ENCODE results near the gene UBALD1. TPM values are rescaled to one million over a fixed set of nuclear protein-coding genes. Genes with fewer than 3 reads are reported as not detected.
"Not testable (repeated sequence)": the region's sequence is repeated elsewhere in the genome, so short reads cannot be mapped to it uniquely, and the experiment has no call there.

UBALD1 gene
- total RNA-seq, 1 experiment from 2014 or later: 42.1 TPM

DNA sequence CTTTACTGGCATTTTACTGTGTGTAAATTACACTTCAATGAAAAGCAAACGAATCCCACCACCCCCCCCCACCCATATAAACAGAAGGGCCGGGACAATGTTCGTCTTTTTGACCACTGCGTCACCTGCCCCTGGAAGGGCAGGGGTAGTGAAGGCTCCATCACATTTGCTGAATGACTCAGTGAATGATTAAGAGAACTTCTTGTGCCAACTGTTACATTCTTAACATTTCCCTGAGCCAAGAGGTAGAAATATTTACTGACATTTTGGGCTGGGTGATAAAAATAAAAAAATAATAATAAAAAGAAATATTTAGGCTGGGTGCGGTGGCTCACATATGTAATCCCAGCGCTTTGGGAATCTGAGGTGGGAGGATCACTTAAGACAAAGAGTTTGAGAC lies 34.4 kb downstream of the UBALD1 start:
- ChIA-PET CTCF (interaction anchor here (1.1 kb wide), 1 partner anchor 80 kb away, joined by 3 read pairs; no protein-coding TSS in a partner anchor), POLR2A (interaction anchor here (0.9 to 1.2 kb wide), 4 partner anchors 34 to 106 kb away, joined by 3 to 4 read pairs (median 3); partner anchors contain the start of genes NMRAL1 and UBALD1)
- Mint-ChIP-seq H3K36me3 (ENCODE audit: insufficient read depth, unreplicated experiment) (no peaks in the 10 kb centered on the region), H3K4me1 (ENCODE audit: insufficient read depth, unreplicated experiment) (peaks cover 11% of the 10 kb centered on the region), H3K9me3 (ENCODE audit: unreplicated experiment) (no peaks in the 10 kb centered on the region), H3K4me3 (ENCODE audit: unreplicated experiment) (no peak overlapping the region), H3K27ac (ENCODE audit: low read depth, unreplicated experiment) (peak overlapping the region; percentile 88), H3K27me3 (ENCODE audit: insufficient read depth, unreplicated experiment) (no peaks in the 10 kb centered on the region)
- peak; percentile 55 for DNase-seq (ENCODE audit: unreplicated experiment)
- BruUV-seq (replicated peaks): no TSS peak
- intact Hi-C loops (cut with micrococcal nuclease): no loop called here
- TF ChIP-seq CTCF (IDR thresholded peaks at IDR 0.05; ENCODE audit: unreplicated experiment): no peak

DNA sequence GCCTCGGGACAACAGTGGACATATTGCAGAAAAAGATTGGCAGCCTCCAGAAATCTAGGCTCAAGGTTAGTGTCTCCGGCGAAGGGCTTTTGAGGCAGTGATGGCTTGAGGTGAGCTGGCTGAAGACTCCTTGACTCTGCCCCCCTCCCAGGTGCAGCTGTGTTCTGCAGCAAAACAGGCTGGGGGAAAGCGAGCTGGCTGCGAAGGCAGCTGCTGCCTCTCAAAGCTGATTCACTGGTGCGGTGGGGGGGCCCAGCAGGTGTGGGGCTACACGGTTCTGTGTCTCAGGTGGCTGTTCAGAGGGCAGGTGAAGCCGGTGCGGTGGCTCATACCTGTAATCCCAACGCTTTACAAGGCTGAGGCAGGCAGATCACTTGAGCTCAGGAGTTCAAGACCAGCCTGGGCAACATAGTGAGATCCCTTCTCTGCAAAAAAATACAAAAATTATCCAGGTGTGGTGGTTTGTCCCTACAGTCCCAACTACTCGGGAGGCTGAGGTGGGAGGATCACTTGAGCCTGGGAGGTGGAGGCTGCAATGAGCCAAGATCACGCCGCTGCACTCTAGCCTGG lies 35.6 kb downstream of the UBALD1 start:
- BruUV-seq (replicated peaks): no TSS peak
- Mint-ChIP-seq H3K27ac (ENCODE audit: low read depth, unreplicated experiment) (no peak overlapping the region), H3K27me3 (ENCODE audit: insufficient read depth, unreplicated experiment) (no peaks in the 10 kb centered on the region), H3K36me3 (ENCODE audit: insufficient read depth, unreplicated experiment) (no peaks in the 10 kb centered on the region), H3K4me1 (ENCODE audit: insufficient read depth, unreplicated experiment) (peaks cover 11% of the 10 kb centered on the region), H3K4me3 (ENCODE audit: unreplicated experiment) (no peak overlapping the region), H3K9me3 (ENCODE audit: unreplicated experiment) (no peaks in the 10 kb centered on the region)
- intact Hi-C loops (cut with micrococcal nuclease): no loop called here
- CTCF ChIA-PET: interaction anchor here (0.7 to 1.2 kb wide), 3 partner anchors 20 to 31 kb away, joined by 3 to 6 read pairs (median 4); no protein-coding TSS in a partner anchor
- no peak for DNase-seq (ENCODE audit: unreplicated experiment)
- TF ChIP-seq CTCF (IDR thresholded peaks at IDR 0.05; ENCODE audit: unreplicated experiment): no peak
- POLR2A ChIA-PET: no interaction called here

DNA sequence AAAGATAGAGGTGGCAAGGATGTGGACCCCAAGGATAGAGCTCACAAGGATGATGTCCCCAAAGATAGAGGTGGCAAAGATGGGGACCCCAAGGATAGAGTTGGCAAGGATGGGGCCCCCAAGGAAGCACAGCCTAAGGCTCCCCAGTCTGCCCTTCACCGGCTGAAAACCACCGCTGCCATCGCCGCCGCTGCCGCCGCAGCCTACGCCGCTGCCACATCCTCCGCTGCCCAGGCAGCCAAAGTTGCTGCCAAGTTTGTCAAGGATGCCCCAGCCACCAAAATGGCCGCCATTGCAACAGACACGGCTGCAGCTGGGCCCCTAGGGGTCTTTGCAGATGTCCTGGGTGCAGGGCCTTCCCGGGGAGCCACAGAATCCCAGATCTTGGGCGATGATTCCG lies 38.7 kb downstream of the UBALD1 start:
- Mint-ChIP-seq H3K27ac (ENCODE audit: low read depth, unreplicated experiment) (no peak overlapping the region), H3K4me1 (ENCODE audit: insufficient read depth, unreplicated experiment) (peaks cover 11% of the 10 kb centered on the region), H3K27me3 (ENCODE audit: insufficient read depth, unreplicated experiment) (no peaks in the 10 kb centered on the region), H3K9me3 (ENCODE audit: unreplicated experiment) (no peaks in the 10 kb centered on the region), H3K4me3 (ENCODE audit: unreplicated experiment) (no peak overlapping the region), H3K36me3 (ENCODE audit: insufficient read depth, unreplicated experiment) (no peaks in the 10 kb centered on the region)
- intact Hi-C loops (cut with micrococcal nuclease): no loop called here
- POLR2A ChIA-PET: no interaction called here
- CTCF ChIA-PET: interaction anchor here (0.6 to 2.5 kb wide), 3 partner anchors 9 to 66 kb away, joined by 3 to 10 read pairs (median 3); no protein-coding TSS in a partner anchor
- no TSS peak for BruUV-seq (replicated peaks)
- TF ChIP-seq CTCF (IDR thresholded peaks at IDR 0.05; ENCODE audit: unreplicated experiment): no peak
- no peak for DNase-seq (ENCODE audit: unreplicated experiment)

- BruUV-seq (replicated peaks): no TSS peak
- Mint-ChIP-seq H3K27ac (ENCODE audit: low read depth, unreplicated experiment) (no peak overlapping the region), H3K27me3 (ENCODE audit: insufficient read depth, unreplicated experiment) (no peaks in the 10 kb centered on the region), H3K4me1 (ENCODE audit: insufficient read depth, unreplicated experiment) (peaks cover 5% of the 10 kb centered on the region), H3K4me3 (ENCODE audit: unreplicated experiment) (no peak overlapping the region), H3K36me3 (ENCODE audit: insufficient read depth, unreplicated experiment) (no peaks in the 10 kb centered on the region), H3K9me3 (ENCODE audit: unreplicated experiment) (no peaks in the 10 kb centered on the region)
- TF ChIP-seq CTCF (IDR thresholded peaks at IDR 0.05; ENCODE audit: unreplicated experiment): no peak
- POLR2A ChIA-PET: no interaction called here
- no peak for DNase-seq (ENCODE audit: unreplicated experiment)
- intact Hi-C loops (cut with micrococcal nuclease): no loop called here
- CTCF ChIA-PET: interaction anchor here (1.1 to 2.5 kb wide), 3 partner anchors 10 to 69 kb away, joined by 3 to 10 read pairs (median 5); no protein-coding TSS in a partner anchor
Observed at GRCh38 chr16:4574919-4575705, 39.6 kb downstream of the UBALD1 start.

DNA sequence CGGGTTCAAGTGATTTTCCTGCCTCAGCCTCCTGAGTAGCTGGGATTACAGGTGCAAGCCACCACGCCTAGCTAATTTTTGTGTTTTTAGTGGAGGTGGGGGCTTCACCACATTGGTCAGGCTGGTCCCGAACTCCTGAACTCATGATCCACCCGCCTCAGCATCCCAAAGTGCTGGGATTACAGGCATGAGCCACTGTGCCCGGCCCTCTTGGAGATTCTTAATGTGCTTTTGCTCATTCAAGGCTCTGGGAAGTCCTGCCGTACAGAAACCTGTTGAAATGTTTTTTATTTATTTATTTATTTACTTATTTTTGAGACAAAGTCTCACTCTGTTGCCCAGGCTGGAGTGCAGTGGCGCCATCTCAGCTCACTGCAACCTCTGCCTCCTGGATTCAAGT lies 40.8 kb downstream of the UBALD1 start:
- DNase-seq (ENCODE audit: unreplicated experiment); H3K4me1 Mint-ChIP-seq (ENCODE audit: insufficient read depth, unreplicated experiment); H3K27me3 Mint-ChIP-seq (ENCODE audit: insufficient read depth, unreplicated experiment); H3K9me3 Mint-ChIP-seq (ENCODE audit: unreplicated experiment); H3K36me3 Mint-ChIP-seq (ENCODE audit: insufficient read depth, unreplicated experiment); POLR2A ChIA-PET; BruUV-seq (replicated peaks); H3K27ac Mint-ChIP-seq (ENCODE audit: low read depth, unreplicated experiment); intact Hi-C loops (cut with micrococcal nuclease); H3K4me3 Mint-ChIP-seq (ENCODE audit: unreplicated experiment): not testable (repeated sequence)
- CTCF ChIA-PET: interaction anchor here (0.9 to 1.6 kb wide), 3 partner anchors 25 to 157 kb away, joined by 3 to 5 read pairs (median 4); no protein-coding TSS in a partner anchor
